ENCODE data around the gene CMIP.
"Not testable (repeated sequence)": the region's sequence is repeated elsewhere in the genome, so short reads cannot be mapped to it uniquely, and the experiment has no call there.

Gene CMIP

DNA sequence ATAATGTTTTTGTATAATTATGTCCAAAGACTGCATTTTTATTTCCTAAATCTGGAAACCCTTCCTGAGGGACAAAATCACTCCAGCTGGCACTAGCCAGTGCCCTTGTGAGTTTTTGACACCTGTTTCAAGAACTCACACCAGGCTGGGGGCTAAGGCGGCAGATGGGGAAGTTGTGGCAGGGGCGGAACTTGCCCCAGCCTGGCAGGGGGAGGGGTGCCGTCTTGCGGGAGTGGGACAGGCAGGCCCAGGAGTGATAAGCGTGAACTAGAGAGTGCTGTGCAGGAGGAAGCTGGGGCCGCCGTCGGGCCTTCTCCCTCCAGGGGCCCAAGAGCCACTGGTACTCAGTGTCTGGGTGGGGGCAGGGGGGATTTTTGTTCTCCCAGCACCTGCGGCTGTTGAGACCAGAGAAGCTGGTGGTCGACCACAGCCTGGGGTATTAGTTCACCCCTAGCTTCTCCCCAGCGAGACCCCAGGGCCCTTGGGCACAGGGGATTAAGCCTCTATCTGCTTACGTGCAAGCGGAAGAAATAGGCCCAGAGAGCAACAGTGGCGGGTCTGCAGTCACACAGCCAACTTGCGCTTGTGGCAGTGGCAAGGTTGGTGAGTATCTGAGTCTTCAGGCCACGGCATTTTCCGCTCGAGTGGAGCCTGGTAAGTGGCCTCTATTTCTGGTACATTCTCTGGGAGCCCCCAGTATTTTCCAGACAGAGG, 294.3 kb downstream of the CMIP start:
- no peaks in the 10 kb centered on the region for H3K27me3 ChIP-seq (replicated peaks; ENCODE audit: control insufficient read depth, insufficient read depth, low read length, poor library complexity, severe bottlenecking)
- no peaks in the 10 kb centered on the region for H3K36me3 ChIP-seq (ENCODE audit: control insufficient read depth, insufficient read depth, low read length)
- no peak for DNase-seq
- H3K27ac ChIP-seq (ENCODE audit: insufficient read depth, low read length, poor library complexity, severe bottlenecking), result no peak overlapping the region
- H3K9me3 ChIP-seq (ENCODE audit: control insufficient read depth, low read length), result no peaks in the 10 kb centered on the region
- no peak overlapping the region for H3K4me3 ChIP-seq (ENCODE audit: insufficient read depth, low read depth, low read length, poor library complexity, severe bottlenecking)
- H3K4me1 ChIP-seq (ENCODE audit: control insufficient read depth, insufficient read depth, low read length, poor library complexity, severe bottlenecking), result no peaks in the 10 kb centered on the region

DNA sequence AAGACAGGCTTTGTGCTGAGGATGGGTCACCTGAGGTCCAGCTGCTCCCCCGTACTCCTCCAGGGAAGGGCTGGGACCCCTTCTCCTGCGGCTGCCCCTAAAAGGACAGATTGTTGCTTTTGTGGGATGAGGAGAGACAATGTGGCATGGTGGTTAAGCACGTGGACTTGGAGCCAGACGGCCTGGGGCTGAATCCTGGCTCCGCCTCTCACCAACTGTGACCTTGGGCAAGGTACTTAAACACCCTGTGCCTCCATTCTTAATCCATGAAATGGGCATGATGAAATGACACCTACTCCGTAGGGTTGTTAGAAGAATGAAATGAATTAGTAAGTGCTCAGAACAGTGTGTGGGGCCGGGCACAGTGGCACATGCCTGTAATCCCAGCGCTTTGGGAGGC, 294.9 kb downstream of the CMIP start:
- no peak overlapping the region for H3K4me3 ChIP-seq (ENCODE audit: insufficient read depth, low read depth, low read length, poor library complexity, severe bottlenecking)
- no peak overlapping the region for H3K27ac ChIP-seq (ENCODE audit: insufficient read depth, low read length, poor library complexity, severe bottlenecking)
- DNase-seq, result no peak
- H3K9me3 ChIP-seq (ENCODE audit: control insufficient read depth, low read length), result no peaks in the 10 kb centered on the region
- H3K4me1 ChIP-seq (ENCODE audit: control insufficient read depth, insufficient read depth, low read length, poor library complexity, severe bottlenecking), result no peaks in the 10 kb centered on the region
- no peaks in the 10 kb centered on the region for H3K27me3 ChIP-seq (replicated peaks; ENCODE audit: control insufficient read depth, insufficient read depth, low read length, poor library complexity, severe bottlenecking)
- no peaks in the 10 kb centered on the region for H3K36me3 ChIP-seq (ENCODE audit: control insufficient read depth, insufficient read depth, low read length)

DNA sequence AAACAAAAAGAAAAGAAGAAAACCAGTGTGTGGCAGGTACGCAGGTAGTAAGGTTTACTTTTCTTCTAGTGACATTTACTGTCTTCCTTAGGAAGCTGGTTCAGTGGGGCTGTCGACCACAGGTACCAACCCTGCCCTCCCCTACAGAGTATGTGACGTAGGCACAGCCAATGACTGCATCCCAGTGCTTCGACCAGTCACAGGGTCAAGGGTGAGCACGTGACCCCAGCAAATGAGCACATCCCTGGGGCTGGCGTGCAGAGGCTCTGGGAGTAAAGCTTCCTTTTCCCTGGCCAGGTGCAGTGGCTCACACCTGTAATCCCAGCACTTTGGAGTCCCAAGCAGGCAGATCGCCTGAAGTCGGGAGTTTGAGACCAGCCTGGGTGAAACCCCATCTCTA, 295.6 kb downstream of the CMIP start:
- H3K4me1 ChIP-seq (ENCODE audit: control insufficient read depth, insufficient read depth, low read length, poor library complexity, severe bottlenecking), result no peaks in the 10 kb centered on the region
- no peak overlapping the region for H3K4me3 ChIP-seq (ENCODE audit: insufficient read depth, low read depth, low read length, poor library complexity, severe bottlenecking)
- no peaks in the 10 kb centered on the region for H3K36me3 ChIP-seq (ENCODE audit: control insufficient read depth, insufficient read depth, low read length)
- no peaks in the 10 kb centered on the region for H3K9me3 ChIP-seq (ENCODE audit: control insufficient read depth, low read length)
- H3K27me3 ChIP-seq (replicated peaks; ENCODE audit: control insufficient read depth, insufficient read depth, low read length, poor library complexity, severe bottlenecking), result no peaks in the 10 kb centered on the region
- DNase-seq, result no peak
- no peak overlapping the region for H3K27ac ChIP-seq (ENCODE audit: insufficient read depth, low read length, poor library complexity, severe bottlenecking)

DNA sequence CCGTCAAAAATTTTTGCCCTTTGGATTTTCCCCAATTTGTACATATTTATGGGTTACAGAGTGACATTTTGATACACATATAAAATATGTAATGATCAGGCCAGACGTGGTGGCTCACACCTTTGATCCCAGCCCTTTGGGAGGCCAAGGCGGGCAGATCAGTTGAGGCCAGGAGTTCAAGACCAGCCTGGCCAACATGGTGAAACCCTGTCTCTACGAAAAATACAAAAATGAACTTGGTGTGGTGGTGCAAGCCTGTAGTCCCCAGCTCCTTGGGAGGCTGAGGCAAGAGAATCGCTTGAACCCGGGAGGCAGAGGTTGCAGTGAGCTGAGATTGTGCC, 296.8 kb downstream of the CMIP start:
- not testable (repeated sequence) for H3K4me1 ChIP-seq (ENCODE audit: control insufficient read depth, insufficient read depth, low read length, poor library complexity, severe bottlenecking); H3K36me3 ChIP-seq (ENCODE audit: control insufficient read depth, insufficient read depth, low read length); H3K27ac ChIP-seq (ENCODE audit: insufficient read depth, low read length, poor library complexity, severe bottlenecking); H3K9me3 ChIP-seq (ENCODE audit: control insufficient read depth, low read length); DNase-seq; H3K27me3 ChIP-seq (replicated peaks; ENCODE audit: control insufficient read depth, insufficient read depth, low read length, poor library complexity, severe bottlenecking); H3K4me3 ChIP-seq (ENCODE audit: insufficient read depth, low read depth, low read length, poor library complexity, severe bottlenecking)

DNA sequence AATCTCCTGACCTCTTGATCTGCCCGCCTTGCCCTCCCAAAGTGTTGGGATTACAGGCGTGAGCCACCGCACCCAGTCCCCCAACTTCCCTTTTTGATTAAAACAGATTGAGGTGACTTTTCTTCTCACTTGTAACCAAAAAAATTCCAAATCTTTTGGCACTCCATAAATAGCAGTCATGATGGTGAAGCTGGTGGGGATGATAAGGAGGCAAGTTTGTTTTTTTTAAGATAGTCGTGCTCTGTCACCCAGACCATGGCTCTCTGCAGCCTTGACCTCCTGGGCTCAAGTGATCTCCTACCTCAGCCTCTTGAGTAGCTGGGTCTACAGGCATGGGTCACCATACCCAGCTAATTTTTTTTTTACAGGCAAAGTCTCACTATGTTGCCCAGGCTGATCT, 299.8 kb downstream of the CMIP start:
- no peak overlapping the region for H3K4me3 ChIP-seq (ENCODE audit: insufficient read depth, low read depth, low read length, poor library complexity, severe bottlenecking)
- H3K9me3 ChIP-seq (ENCODE audit: control insufficient read depth, low read length), result no peaks in the 10 kb centered on the region
- no peaks in the 10 kb centered on the region for H3K36me3 ChIP-seq (ENCODE audit: control insufficient read depth, insufficient read depth, low read length)
- DNase-seq, result no peak
- no peaks in the 10 kb centered on the region for H3K27me3 ChIP-seq (replicated peaks; ENCODE audit: control insufficient read depth, insufficient read depth, low read length, poor library complexity, severe bottlenecking)
- peaks cover 8% of the 10 kb centered on the region for H3K4me1 ChIP-seq (ENCODE audit: control insufficient read depth, insufficient read depth, low read length, poor library complexity, severe bottlenecking)
- no peak overlapping the region for H3K27ac ChIP-seq (ENCODE audit: insufficient read depth, low read length, poor library complexity, severe bottlenecking)

DNA sequence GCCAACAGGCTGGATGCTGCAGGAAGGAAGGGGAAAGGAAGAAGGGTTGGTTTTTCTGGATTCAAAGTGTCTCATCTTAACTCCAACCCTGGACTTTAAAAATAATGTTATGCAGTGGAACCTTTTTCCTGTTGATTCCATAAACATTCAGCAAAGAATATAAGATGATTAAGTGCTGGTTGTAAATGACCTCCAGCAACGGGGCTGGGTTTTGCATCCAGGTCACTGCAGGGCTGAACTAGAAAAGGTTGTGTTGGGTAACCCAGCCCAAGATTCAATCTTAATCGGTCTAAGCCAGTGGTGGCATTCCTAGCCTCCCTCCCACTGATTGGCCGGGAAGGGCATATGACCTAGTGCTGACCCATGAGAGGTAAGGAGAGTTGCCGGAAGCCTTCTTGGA, 300.3 kb downstream of the CMIP start:
- H3K36me3 ChIP-seq (ENCODE audit: control insufficient read depth, insufficient read depth, low read length), result no peaks in the 10 kb centered on the region
- H3K9me3 ChIP-seq (ENCODE audit: control insufficient read depth, low read length), result no peaks in the 10 kb centered on the region
- no peaks in the 10 kb centered on the region for H3K27me3 ChIP-seq (replicated peaks; ENCODE audit: control insufficient read depth, insufficient read depth, low read length, poor library complexity, severe bottlenecking)
- no peak overlapping the region for H3K4me3 ChIP-seq (ENCODE audit: insufficient read depth, low read depth, low read length, poor library complexity, severe bottlenecking)
- H3K27ac ChIP-seq (ENCODE audit: insufficient read depth, low read length, poor library complexity, severe bottlenecking), result no peak overlapping the region
- DNase-seq, result no peak
- H3K4me1 ChIP-seq (ENCODE audit: control insufficient read depth, insufficient read depth, low read length, poor library complexity, severe bottlenecking), result peaks cover 8% of the 10 kb centered on the region

DNA sequence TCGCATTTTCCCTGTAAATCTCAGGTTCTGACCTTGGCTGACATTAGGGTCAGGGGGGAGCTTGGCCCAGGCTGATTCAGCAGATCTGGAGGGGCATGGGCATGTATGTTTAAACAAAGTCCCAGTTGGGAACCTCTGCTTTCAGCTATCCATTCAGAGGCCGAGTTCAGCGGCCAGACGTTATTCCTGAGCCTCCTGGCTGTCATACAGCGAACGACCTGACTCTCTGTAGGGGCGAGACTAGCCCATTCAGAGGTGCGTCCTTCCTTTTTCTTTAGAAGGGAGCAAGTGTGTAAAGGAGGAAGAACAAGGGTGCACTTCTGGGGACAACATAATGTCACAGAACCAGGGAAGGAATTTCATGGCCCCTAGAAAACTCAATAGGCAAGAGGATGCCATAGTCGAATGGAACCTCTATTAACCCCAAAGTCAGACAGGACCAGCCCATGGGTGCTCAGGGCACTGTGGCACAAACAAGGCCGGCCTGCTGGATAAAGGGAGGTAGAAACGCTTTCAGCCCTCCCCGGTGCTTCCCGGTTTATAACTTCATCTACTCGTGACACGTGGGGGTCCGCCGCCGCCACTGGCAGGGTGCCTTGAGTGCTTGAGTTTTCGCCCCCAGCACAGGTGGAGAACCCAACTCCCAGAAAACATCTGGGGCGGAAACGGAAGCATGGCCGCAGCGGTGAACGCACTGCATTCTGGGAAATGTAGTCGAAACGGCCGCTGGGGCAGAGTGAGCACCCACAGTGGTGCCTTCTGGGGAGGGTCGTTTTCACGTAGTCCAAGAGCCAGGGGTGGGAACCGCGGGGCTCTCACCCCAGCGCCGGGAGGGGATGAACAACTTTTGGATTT, 301.3 kb downstream of the CMIP start:
- Histone ChIP-seq H3K36me3 (ENCODE audit: control insufficient read depth, insufficient read depth, low read length) (no peaks in the 10 kb centered on the region), H3K27me3 (replicated peaks; ENCODE audit: control insufficient read depth, insufficient read depth, low read length, poor library complexity, severe bottlenecking) (no peaks in the 10 kb centered on the region), H3K4me1 (ENCODE audit: control insufficient read depth, insufficient read depth, low read length, poor library complexity, severe bottlenecking) (peaks cover 8% of the 10 kb centered on the region), H3K9me3 (ENCODE audit: control insufficient read depth, low read length) (no peaks in the 10 kb centered on the region), H3K4me3 (ENCODE audit: insufficient read depth, low read depth, low read length, poor library complexity, severe bottlenecking) (peak overlapping the region; percentile 40), H3K27ac (ENCODE audit: insufficient read depth, low read length, poor library complexity, severe bottlenecking) (no peak overlapping the region)
- peak; percentile 41 to 59 (median 52) for DNase-seq

DNA sequence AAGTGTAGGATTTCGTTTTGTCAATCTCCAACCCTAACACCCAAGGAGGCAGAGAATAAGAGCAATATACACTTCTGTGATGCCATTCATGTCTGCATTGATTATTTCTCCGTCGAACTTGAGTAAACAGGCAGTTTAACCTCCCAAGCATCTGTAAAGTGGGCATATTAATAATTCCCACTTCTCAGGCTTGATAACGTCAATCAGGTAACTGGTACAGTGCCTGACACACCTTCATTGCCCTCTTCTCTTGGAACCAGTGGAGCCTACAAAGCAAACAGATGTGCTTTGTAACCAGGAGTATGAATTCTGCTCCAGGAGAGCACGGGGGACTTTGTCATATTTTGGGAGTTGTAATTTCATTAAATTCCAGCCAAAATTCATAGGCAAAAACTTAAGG, 302.0 kb downstream of the CMIP start:
- Histone ChIP-seq H3K4me1 (ENCODE audit: control insufficient read depth, insufficient read depth, low read length, poor library complexity, severe bottlenecking) (peaks cover 8% of the 10 kb centered on the region), H3K27me3 (replicated peaks; ENCODE audit: control insufficient read depth, insufficient read depth, low read length, poor library complexity, severe bottlenecking) (no peaks in the 10 kb centered on the region), H3K9me3 (ENCODE audit: control insufficient read depth, low read length) (no peaks in the 10 kb centered on the region), H3K4me3 (ENCODE audit: insufficient read depth, low read depth, low read length, poor library complexity, severe bottlenecking) (peak overlapping the region; percentile 40), H3K27ac (ENCODE audit: insufficient read depth, low read length, poor library complexity, severe bottlenecking) (no peak overlapping the region), H3K36me3 (ENCODE audit: control insufficient read depth, insufficient read depth, low read length) (no peaks in the 10 kb centered on the region)
- DNase-seq, result no peak

DNA sequence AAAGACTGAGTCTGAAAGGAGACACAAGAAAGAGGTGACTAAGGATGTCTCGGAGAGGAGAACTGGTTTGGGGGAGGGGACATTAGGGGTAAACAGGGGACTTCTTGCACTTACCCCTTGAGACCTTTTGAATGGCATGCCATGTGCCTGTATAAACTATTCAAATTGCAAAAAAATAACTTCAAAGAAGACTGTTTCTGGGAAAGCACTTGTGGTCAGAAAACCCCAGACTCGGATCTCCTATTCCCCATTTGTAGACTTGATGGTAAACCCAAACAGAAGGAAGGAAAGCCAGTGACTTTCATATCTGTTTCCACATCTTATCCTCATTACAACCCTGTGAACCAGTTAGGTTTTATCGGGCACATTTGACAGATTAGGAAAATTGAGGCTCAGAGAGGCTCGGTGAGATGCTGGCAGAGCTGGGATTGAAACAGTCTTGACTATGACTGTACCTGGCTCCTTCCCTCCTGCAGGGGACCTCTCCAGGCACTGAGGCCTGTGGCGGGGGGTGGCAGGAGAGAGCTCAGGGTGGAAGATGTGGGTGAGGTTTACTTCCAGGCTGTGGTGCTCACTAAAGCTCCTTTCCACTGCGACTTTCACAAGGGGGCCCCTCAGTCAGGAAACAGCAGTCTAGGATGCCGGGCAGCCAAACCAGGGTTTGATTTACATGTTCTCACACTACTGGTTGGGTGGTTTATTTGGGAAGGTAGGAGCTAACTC, 304.0 kb downstream of the CMIP start:
- no peaks in the 10 kb centered on the region for H3K9me3 ChIP-seq (ENCODE audit: control insufficient read depth, low read length)
- H3K4me1 ChIP-seq (ENCODE audit: control insufficient read depth, insufficient read depth, low read length, poor library complexity, severe bottlenecking), result peaks cover 8% of the 10 kb centered on the region
- no peaks in the 10 kb centered on the region for H3K27me3 ChIP-seq (replicated peaks; ENCODE audit: control insufficient read depth, insufficient read depth, low read length, poor library complexity, severe bottlenecking)
- no peak for DNase-seq
- no peak overlapping the region for H3K27ac ChIP-seq (ENCODE audit: insufficient read depth, low read length, poor library complexity, severe bottlenecking)
- H3K36me3 ChIP-seq (ENCODE audit: control insufficient read depth, insufficient read depth, low read length), result no peaks in the 10 kb centered on the region
- H3K4me3 ChIP-seq (ENCODE audit: insufficient read depth, low read depth, low read length, poor library complexity, severe bottlenecking), result no peak overlapping the region

Measured in effector memory CD4-positive, alpha-beta T cell (primary cell).